ENCODE data around the gene CHTOP. TPM values are rescaled to one million over a fixed set of nuclear protein-coding genes. Genes with fewer than 3 reads are reported as not detected.

CHTOP gene
- total RNA-seq, 2 experiments from 2014 or later = 70.9 to 107 TPM

GRCh38 chr1:153680120-153680403 is 46.2 kb downstream of the CHTOP start:
- intact Hi-C loops (cut with micrococcal nuclease; ENCODE audit: unreplicated experiment) = no loop called here
- H2AFZ ChIP-seq (ENCODE audit: low read length) = no peak overlapping the region
- no peaks in the 10 kb centered on the region for H4K20me1 ChIP-seq (ENCODE audit: insufficient read depth, low read length)
- TF ChIP-seq EZH2phosphoT487 (IDR thresholded peaks at IDR 0.05; ENCODE audit: borderline replicate concordance, low read depth, low read length) = no peak
- TF ChIP-seq, protein P1, sequence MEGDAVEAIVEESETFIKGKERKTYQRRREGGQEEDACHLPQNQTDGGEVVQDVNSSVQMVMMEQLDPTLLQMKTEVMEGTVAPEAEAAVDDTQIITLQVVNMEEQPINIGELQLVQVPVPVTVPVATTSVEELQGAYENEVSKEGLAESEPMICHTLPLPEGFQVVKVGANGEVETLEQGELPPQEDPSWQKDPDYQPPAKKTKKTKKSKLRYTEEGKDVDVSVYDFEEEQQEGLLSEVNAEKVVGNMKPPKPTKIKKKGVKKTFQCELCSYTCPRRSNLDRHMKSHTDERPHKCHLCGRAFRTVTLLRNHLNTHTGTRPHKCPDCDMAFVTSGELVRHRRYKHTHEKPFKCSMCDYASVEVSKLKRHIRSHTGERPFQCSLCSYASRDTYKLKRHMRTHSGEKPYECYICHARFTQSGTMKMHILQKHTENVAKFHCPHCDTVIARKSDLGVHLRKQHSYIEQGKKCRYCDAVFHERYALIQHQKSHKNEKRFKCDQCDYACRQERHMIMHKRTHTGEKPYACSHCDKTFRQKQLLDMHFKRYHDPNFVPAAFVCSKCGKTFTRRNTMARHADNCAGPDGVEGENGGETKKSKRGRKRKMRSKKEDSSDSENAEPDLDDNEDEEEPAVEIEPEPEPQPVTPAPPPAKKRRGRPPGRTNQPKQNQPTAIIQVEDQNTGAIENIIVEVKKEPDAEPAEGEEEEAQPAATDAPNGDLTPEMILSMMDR (conservative IDR thresholded peaks at IDR 0.05; ENCODE audit: low read length) = no peak
- H3K9me3 ChIP-seq (ENCODE audit: low read length) = no peaks in the 10 kb centered on the region
- H3K4me3 ChIP-seq (ENCODE audit: low read depth, low read length, poor library complexity, severe bottlenecking) = no peak overlapping the region
- H3K4me1 ChIP-seq (ENCODE audit: insufficient read depth, low read length, poor library complexity, severe bottlenecking) = no peaks in the 10 kb centered on the region
- H3K4me2 ChIP-seq (ENCODE audit: low read length) = no peak overlapping the region; the same call in 1 of the 2 replicates
- no peaks in the 10 kb centered on the region for H3K79me2 ChIP-seq (ENCODE audit: insufficient read depth, low read depth, low read length)
- no peak overlapping the region for H3K27ac ChIP-seq (ENCODE audit: low read depth, low read length, poor library complexity, severe bottlenecking)
- DNase-seq (ENCODE audit: low spot score) = no peak
- ChIA-PET POLR2A (interaction anchor here (0.6 kb wide), 2 partner anchors 212 to 339 kb away, joined by 4 to 6 read pairs; no protein-coding TSS in a partner anchor), CTCF (ENCODE audit: unreplicated experiment) (no interaction called here)
- H3K9me2 ChIP-seq (ENCODE audit: insufficient read depth, low read length) = no peaks in the 10 kb centered on the region
- BruUV-seq (replicated peaks) = no TSS peak
- H3K36me3 ChIP-seq (ENCODE audit: insufficient read depth, low read length) = no peaks in the 10 kb centered on the region

DNA sequence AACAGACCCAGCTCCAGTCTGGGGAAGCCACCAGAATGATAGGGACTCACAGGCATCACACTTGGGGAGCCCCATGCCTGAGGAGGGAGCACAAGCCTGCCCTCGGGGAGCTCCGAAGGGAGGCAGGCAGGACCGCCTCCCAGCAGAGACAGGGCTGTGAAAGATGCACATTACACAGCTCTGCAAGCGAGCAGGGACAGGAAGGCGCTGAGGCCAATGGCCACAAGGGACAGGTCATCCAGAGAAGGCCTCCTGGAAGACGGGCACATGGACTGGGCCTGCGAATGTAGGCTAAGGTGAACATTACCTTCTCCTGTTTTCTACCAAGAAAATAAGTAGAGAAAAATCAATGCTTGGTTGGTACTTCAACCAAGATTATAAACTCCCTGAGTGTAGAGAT is 48.9 kb downstream of the CHTOP start:
- Histone ChIP-seq H4K20me1 (ENCODE audit: insufficient read depth, low read length) (no peaks in the 10 kb centered on the region), H3K36me3 (ENCODE audit: insufficient read depth, low read length) (no peaks in the 10 kb centered on the region), H3K4me1 (ENCODE audit: insufficient read depth, low read length, poor library complexity, severe bottlenecking) (no peaks in the 10 kb centered on the region), H3K4me2 (ENCODE audit: low read length) (no peak overlapping the region), H2AFZ (ENCODE audit: low read length) (no peak overlapping the region), H3K9me2 (ENCODE audit: insufficient read depth, low read length) (no peaks in the 10 kb centered on the region), H3K27ac (ENCODE audit: low read depth, low read length, poor library complexity, severe bottlenecking) (no peak overlapping the region), H3K79me2 (ENCODE audit: insufficient read depth, low read depth, low read length) (no peaks in the 10 kb centered on the region), H3K9me3 (ENCODE audit: low read length) (no peaks in the 10 kb centered on the region), H3K4me3 (ENCODE audit: low read depth, low read length, poor library complexity, severe bottlenecking) (no peak overlapping the region)
- BruUV-seq (replicated peaks) = no TSS peak
- intact Hi-C loops (cut with micrococcal nuclease; ENCODE audit: unreplicated experiment) = no loop called here
- TF ChIP-seq EZH2phosphoT487 (IDR thresholded peaks at IDR 0.05; ENCODE audit: borderline replicate concordance, low read depth, low read length) = no peak
- TF ChIP-seq, protein P1 (conservative IDR thresholded peaks at IDR 0.05; ENCODE audit: low read length) = no peak
- DNase-seq (ENCODE audit: low spot score) = no peak
- CTCF ChIA-PET (ENCODE audit: unreplicated experiment) = no interaction called here
- POLR2A ChIA-PET = interaction anchor here (0.6 kb wide), 1 partner anchor 22 kb away, joined by 4 read pairs; no protein-coding TSS in a partner anchor

- no peaks in the 10 kb centered on the region for H3K9me3 ChIP-seq (ENCODE audit: low read length)
- no peaks in the 10 kb centered on the region for H3K36me3 ChIP-seq (ENCODE audit: insufficient read depth, low read length)
- no peaks in the 10 kb centered on the region for H3K9me2 ChIP-seq (ENCODE audit: insufficient read depth, low read length)
- no peaks in the 10 kb centered on the region for H3K79me2 ChIP-seq (ENCODE audit: insufficient read depth, low read depth, low read length)
- no peak overlapping the region for H3K4me3 ChIP-seq (ENCODE audit: low read depth, low read length, poor library complexity, severe bottlenecking)
- no peak overlapping the region for H3K4me2 ChIP-seq (ENCODE audit: low read length)
- no peaks in the 10 kb centered on the region for H4K20me1 ChIP-seq (ENCODE audit: insufficient read depth, low read length)
- BruUV-seq (replicated peaks) = no TSS peak
- TF ChIP-seq, protein P1 (conservative IDR thresholded peaks at IDR 0.05; ENCODE audit: low read length) = no peak
- no peak for TF ChIP-seq EZH2phosphoT487 (IDR thresholded peaks at IDR 0.05; ENCODE audit: borderline replicate concordance, low read depth, low read length)
- no peak overlapping the region for H3K27ac ChIP-seq (ENCODE audit: low read depth, low read length, poor library complexity, severe bottlenecking)
- peaks cover 6% of the 10 kb centered on the region for H3K4me1 ChIP-seq (ENCODE audit: insufficient read depth, low read length, poor library complexity, severe bottlenecking)
- intact Hi-C loops (cut with micrococcal nuclease; ENCODE audit: unreplicated experiment) = no loop called here
- H2AFZ ChIP-seq (ENCODE audit: low read length) = no peak overlapping the region
- ChIA-PET CTCF (ENCODE audit: unreplicated experiment) (no interaction called here), POLR2A (no interaction called here)
- DNase-seq (ENCODE audit: low spot score) = no peak
Measured at GRCh38 chr1:153683854-153684253, 50.0 kb downstream of the CHTOP start.

All from OCI-LY7 (cell line).